Psoas muscle (tissue), 8 donors: ENCODE results near the gene DCAF10. TPM values are rescaled to one million over a fixed set of nuclear protein-coding genes. Genes with fewer than 3 reads are reported as not detected.
A peak's percentile ranks its signal among the peaks of the same experiment; 100 is the strongest.

Experiments used
- ATAC-seq, 4 donors: fragments of 200-7000 bp; cut with Tn5 transposase; one replicate each; pipeline ENCODE4 v1.9.1; 2020; ENCODE audit warnings: moderate library complexity in 3 of 4, mild to moderate bottlenecking in 2 of 4
- DNase-seq, 2 donors: peaks; one replicate each; pipeline ENCODE4 v3.0.0-alpha.2; 2020
- H3K27ac ChIP-seq: fragments of 200-600 bp; one replicate; pipeline ENCODE4 v1.8.0; 2022
- H3K27me3 ChIP-seq, 3 donors: fragments of 200-600 bp in 1 of 3; one replicate each; pipeline versions ENCODE4 v1.6.1 to v1.8.0; 2013 to 2022; ENCODE audit warnings: low read length in 2 of 3, mild to moderate bottlenecking in 2 of 3, moderate library complexity in 1 of 3; ENCODE audit not compliant: insufficient read depth in 3 of 3
- H3K36me3 ChIP-seq, 2 donors: fragments of 200-600 bp in 1 of 2; one replicate each; pipeline versions ENCODE4 v1.6.1 to v1.8.0; 2013 to 2022; ENCODE audit warnings: low read depth in 1 of 2, mild to moderate bottlenecking in 1 of 2, moderate library complexity in 1 of 2; ENCODE audit not compliant: insufficient read depth in 1 of 2
- H3K4me1 ChIP-seq: fragments of 200-600 bp; one replicate; pipeline ENCODE4 v1.8.0; 2022
- H3K4me3 ChIP-seq: fragments of 200-600 bp; one replicate; pipeline ENCODE4 v1.8.0; 2022; ENCODE audit warnings: mild to moderate bottlenecking
- H3K9me3 ChIP-seq: fragments of 200-600 bp; one replicate; pipeline ENCODE4 v1.8.0; 2022
- WGBS, 3 donors: extraction: QIAGEN DNeasy Blood & Tissue Kit; methylation state at CpG; one replicate each; pipeline versions ENCODE4 v1.1.6 to v1.1.7; 2013; 5-methylcytosine and 5-hydroxymethylcytosine counted together
- intact Hi-C, 2 donors: fragments of 100-400 bp; cut with DNase I; formaldehyde crosslinking; loops; one replicate each; pipeline versions ENCODE4 v1.11.0 to v1.14.2; 2022
- polyA plus RNA-seq, 3 donors: library from polyadenylated mRNA; stranded (reverse); fragments of 200-250 nt; gene quantifications; one replicate each; pipeline ENCODE4 v1.2.3, GENCODE V29; 2013
- total RNA-seq, 4 donors: library from RNA; stranded (reverse); fragmentation: NEBNext Ultra II Directional in 2 of 4; extraction: Animal tissue kit (Norgen Biotek cat#: 25700) in 2 of 4; gene quantifications; one replicate each; pipeline versions ENCODE4 v1.2.1 to v1.2.4, GENCODE V29; 2021 to 2023
- TF ChIP-seq, protein P1 (sequence below): fragments of 200-600 bp; IDR thresholded peaks from one replicate; pipeline ENCODE4 v1.8.0; 2022; ENCODE audit warnings: antibody characterized with exemption
- donor health status: healthy with polysubstance abuse.
- donor health status: DM: no; HTN: no; CAD: no; lungs with moderate emphysema.
- donor health status: Bipolar disorder and iron deficiency.
- donor health status: healthy.
- donor health status: DM: yes; HTN: yes; CAD: no.
- donor health status: DM: no; HTN: no; CAD: no.
- donor health status: DM: no; HTN: no; CAD: no.
- donor health status: DM: yes; HTN: yes; CAD: no.

Gene DCAF10
- total and polyA plus RNA-seq, 7 donors, result 9.7 to 27.2 (median 20.2) TPM

DNA sequence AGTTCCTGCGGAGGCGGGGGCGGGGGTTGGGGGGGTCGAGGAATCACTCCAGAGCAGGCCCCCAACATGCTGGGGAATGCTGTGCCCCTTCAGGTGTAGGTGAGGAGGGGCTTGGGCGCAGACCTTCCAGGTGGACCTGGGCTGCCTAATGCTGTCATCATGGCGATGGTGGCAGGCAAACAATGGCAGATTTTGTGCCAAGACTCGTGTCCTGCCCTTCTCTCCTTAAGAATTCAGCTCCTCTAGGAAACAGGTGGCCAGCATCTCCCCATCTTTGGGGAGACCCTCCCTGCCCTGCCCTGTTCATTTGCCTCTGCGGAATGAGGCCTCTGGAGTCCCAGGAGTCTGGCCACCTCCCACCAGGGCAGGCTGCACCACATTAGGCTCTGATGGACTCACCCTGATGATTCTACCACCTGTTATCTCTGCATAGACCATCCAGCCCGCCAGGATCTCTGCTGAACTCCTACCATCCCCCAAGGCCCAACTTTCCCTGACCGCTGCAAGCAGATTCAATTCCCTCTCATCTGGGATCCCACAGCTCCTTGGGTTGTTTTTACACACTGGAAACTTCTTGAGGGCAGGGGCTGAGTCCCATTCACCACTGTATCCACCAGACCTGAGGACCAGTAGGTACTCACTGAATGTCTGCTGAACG lies 114.2 kb downstream of the DCAF10 start:
- no peak for ATAC-seq
- Histone ChIP-seq H3K36me3 (peaks cover 2 to 9% of the 10 kb centered on the region in 2 donors), H3K9me3 (no peaks in the 10 kb centered on the region), H3K4me3 (no peak overlapping the region), H3K4me1 (peaks cover 4% of the 10 kb centered on the region), H3K27me3 (no peaks in the 10 kb centered on the region), H3K27ac (no peak overlapping the region)
- intact Hi-C loops, result loop anchor here (5.0 to 10.0 kb wide), 6 partner anchors 52 to 447 kb away; partner anchors contain the start of gene SHB (in 2 of the 2)
- no peak for DNase-seq
- WGBS, 3 donors, result 80% methylated on average over 11 of the region's 11 CpGs
- TF ChIP-seq, protein P1, sequence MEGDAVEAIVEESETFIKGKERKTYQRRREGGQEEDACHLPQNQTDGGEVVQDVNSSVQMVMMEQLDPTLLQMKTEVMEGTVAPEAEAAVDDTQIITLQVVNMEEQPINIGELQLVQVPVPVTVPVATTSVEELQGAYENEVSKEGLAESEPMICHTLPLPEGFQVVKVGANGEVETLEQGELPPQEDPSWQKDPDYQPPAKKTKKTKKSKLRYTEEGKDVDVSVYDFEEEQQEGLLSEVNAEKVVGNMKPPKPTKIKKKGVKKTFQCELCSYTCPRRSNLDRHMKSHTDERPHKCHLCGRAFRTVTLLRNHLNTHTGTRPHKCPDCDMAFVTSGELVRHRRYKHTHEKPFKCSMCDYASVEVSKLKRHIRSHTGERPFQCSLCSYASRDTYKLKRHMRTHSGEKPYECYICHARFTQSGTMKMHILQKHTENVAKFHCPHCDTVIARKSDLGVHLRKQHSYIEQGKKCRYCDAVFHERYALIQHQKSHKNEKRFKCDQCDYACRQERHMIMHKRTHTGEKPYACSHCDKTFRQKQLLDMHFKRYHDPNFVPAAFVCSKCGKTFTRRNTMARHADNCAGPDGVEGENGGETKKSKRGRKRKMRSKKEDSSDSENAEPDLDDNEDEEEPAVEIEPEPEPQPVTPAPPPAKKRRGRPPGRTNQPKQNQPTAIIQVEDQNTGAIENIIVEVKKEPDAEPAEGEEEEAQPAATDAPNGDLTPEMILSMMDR, result no peak

DNA sequence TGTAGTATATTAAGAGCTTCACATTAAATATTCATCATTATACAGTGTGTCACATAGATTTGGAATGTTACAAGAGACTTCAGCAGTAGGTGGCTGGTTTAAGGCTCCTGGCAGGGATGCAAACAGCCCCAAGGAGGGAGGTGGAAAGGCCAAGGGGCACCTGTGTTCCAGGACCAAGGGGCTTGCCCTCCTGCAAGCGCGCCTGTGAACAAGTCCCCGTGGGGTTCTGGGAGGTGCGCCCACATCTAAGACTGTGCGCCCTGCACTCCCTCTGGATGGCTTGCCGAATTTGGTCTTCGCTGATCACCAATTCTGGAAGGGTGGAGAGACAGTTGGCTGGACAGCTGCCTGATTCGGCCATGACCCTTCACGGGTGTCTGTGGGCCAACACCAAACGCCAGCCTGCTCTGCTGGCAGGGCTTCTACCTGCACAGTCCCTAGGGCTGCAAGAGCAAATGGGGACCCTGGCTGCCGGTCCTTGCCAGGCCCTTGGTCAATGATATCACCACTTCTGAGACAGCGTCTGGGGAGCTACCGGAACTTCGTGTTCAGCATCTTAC lies 115.4 kb downstream of the DCAF10 start:
- intact Hi-C loops, result loop anchor here (5.0 to 10.0 kb wide), 4 partner anchors 51 to 349 kb away; partner anchors contain the start of gene SHB (in 2 of the 2)
- Histone ChIP-seq H3K4me3 (no peak overlapping the region), H3K27ac (no peak overlapping the region), H3K36me3 (peaks cover 2 to 9% of the 10 kb centered on the region in 2 donors), H3K27me3 (no peaks in the 10 kb centered on the region), H3K9me3 (no peaks in the 10 kb centered on the region), H3K4me1 (peaks cover 4% of the 10 kb centered on the region)
- no peak for DNase-seq
- 68 to 74% (median 71%) methylated on average over 14 of the region's 14 CpGs for WGBS, 3 donors
- ATAC-seq, result no peak
- TF ChIP-seq, protein P1, result no peak

DNA sequence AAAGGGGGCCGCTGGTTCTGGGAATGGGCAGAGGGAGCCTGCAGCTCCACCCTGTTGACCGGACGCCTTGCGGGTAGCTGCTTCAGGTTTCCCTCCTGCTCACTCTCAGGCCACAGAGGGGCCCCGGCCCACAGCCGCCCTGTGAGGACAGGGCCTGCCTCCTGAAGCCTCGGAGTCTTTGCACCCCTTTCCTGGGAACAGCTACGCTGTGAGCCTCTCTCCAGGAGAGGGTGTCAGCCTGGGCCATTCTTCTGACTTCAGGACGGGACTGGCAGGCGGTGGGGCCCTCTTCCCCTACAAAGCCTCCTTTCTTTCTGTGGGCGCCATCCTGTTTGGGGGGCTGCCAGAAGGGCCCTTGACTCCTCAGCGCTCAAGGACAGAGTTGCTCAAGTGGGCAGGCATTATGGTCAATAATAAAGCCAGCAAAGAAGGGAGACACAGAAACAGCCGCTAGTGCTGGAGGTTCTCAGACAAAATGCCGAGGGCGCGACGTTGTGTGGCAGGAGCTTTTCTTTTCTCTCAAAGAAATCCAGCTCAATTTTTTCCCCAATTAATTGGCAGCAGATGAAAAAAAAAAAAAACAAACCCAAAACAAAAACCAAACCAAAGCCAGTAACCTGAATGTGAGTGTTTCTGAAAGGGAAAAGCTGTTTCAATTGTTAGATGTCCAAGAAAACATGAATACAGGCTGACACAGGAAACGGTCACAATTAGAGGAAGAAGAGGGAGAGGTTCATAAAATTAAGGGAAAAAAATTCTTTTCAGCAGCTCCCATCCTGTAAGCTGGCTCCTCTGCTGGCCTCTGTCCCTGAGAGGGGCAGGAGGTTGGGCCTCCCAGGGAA lies 116.1 kb downstream of the DCAF10 start:
- intact Hi-C loops, result loop anchor here (5.0 to 10.0 kb wide), 4 partner anchors 51 to 348 kb away; partner anchors contain the start of gene SHB (in 2 of the 2)
- TF ChIP-seq, protein P1, result no peak
- peaks cover 2 to 9% of the 10 kb centered on the region in 2 donors for H3K36me3 ChIP-seq
- H3K4me3 ChIP-seq, result no peak overlapping the region
- DNase-seq, result no peak
- no peaks in the 10 kb centered on the region for H3K9me3 ChIP-seq
- H3K27me3 ChIP-seq, result no peaks in the 10 kb centered on the region
- no peak for ATAC-seq
- peak overlapping the region; percentile 41 for H3K27ac ChIP-seq
- H3K4me1 ChIP-seq, result peaks cover 4% of the 10 kb centered on the region
- WGBS, 3 donors, result 76 to 83% (median 83%) methylated on average over 18 of the region's 18 CpGs

Other genes starting within 250 kb of the DCAF10 start
- 10 to 100 TPM; 31.3 to 90.4 (median 43.0) TPM for gene FBXO10, start 224.4 kb upstream of the DCAF10 start, total RNA-seq
- gene FBXO10, start 224.4 kb upstream of the DCAF10 start, polyA plus RNA-seq, result 10 to 100 TPM; 12.1 to 32.5 (median 27.3) TPM
- gene TOMM5, start 208.2 kb upstream of the DCAF10 start, total RNA-seq, result 100 to 1,000 TPM in 2 of 4 donors, 10 to 100 TPM in 2; 65.2 to 104 (median 98.9) TPM
- 100 to 1,000 TPM; 144 to 280 (median 234) TPM for gene TOMM5, start 208.2 kb upstream of the DCAF10 start, polyA plus RNA-seq
- gene FRMPD1, start 149.8 kb upstream of the DCAF10 start, total RNA-seq, result 1 to 10 TPM; 1.4 to 6.1 (median 3.9) TPM
- under 1 TPM; 0.48 to 0.84 (median 0.68) TPM for gene FRMPD1, start 149.8 kb upstream of the DCAF10 start, polyA plus RNA-seq
- 1 to 10 TPM; 1.3 to 5.5 (median 2.8) TPM for gene TRMT10B, start 47.0 kb upstream of the DCAF10 start, total RNA-seq
- gene TRMT10B, start 47.0 kb upstream of the DCAF10 start, polyA plus RNA-seq, result 1 to 10 TPM; 2.8 to 7.2 (median 3.2) TPM
- gene EXOSC3, start 15.7 kb upstream of the DCAF10 start, total RNA-seq, result 10 to 100 TPM; 12.9 to 18.9 (median 13.9) TPM
- gene EXOSC3, start 15.7 kb upstream of the DCAF10 start, polyA plus RNA-seq, result 10 to 100 TPM; 18.3 to 48.9 (median 43.0) TPM
- 10 to 100 TPM; 16.3 to 25.3 (median 18.4) TPM for gene SLC25A51, start 103.3 kb downstream of the DCAF10 start, total RNA-seq
- 10 to 100 TPM in 2 of 3 donors, 1 to 10 TPM in 1; 8.4 to 24.0 (median 18.4) TPM for gene SLC25A51, start 103.3 kb downstream of the DCAF10 start, polyA plus RNA-seq